GM19351 (cell line): Measurements from ENCODE around the gene PTPRJ.
A peak's percentile ranks its signal among the peaks of the same experiment; 100 is the strongest.
"Not testable (repeated sequence)": the region's sequence is repeated elsewhere in the genome, so short reads cannot be mapped to it uniquely, and the experiment has no call there.

ENCODE experiments used
- ATAC-seq: cut with Tn5 transposase; IDR thresholded peaks from one replicate; pipeline ENCODE4 v1.9.1; 2021; ENCODE audit warnings: mild to moderate bottlenecking, moderate library complexity; ENCODE audit not compliant: unreplicated experiment

The PTPRJ gene

DNA sequence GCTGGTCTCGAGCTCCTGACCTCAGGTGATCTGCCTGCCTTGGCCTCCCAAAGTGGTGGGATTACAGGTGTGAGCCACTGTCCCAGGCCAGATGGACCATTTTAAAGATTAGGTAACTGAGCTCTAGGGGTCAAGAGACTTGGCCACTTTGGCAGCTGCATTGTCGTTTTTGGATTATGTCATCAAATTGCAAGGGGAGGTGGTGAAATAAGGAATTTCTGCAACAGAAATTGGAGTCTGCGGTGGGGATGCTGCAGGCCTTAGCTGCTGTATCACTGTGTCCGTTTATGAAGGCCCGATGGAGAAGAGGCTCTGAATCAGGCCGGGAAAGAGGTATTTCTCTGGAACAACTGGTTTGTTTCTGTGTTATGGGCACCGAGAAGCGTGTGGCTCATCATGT lies 34.6 kb downstream of the PTPRJ start:
- ATAC-seq, result no peak

GRCh38 chr11:48017105-48017830 lies 36.9 kb downstream of the PTPRJ start:
- no peak for ATAC-seq

- ATAC-seq, result no peak
These were observed 37.6 kb downstream of the PTPRJ start for GRCh38 chr11:48017831-48018527.

DNA sequence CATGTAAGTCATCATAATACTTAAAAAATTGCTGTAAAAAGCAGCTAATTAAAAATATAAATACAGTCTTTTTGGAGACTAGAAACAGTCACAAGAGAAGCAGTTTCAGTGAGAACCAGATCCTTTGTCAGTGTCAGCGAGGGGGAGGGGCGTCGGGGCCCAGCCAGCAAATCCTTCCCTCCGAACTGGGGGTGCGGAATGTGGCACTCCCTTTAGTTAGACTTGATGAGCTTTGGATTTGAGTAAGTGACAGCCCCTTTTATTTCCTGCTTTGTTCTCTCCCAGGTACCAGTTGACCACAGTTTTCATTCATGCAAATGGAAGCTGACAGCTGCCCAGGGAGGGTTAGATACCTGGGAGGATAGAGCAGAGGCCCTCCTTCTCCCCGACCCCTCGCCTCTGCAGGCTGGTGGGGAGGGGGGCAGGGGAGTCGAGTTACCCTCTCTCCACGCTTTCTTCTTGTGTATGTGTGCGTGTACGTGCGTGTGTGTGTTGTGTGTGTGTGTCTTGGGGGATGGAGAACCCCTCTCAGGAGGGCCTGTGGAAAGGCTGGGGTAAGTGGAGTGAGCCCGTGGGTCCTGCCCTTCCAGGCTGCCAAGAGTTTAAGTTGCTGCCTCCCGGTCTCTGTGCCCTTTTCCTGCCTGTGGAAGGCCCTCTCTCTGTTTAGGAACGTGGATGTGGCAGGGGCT lies 38.3 kb downstream of the PTPRJ start:
- no peak for ATAC-seq

DNA sequence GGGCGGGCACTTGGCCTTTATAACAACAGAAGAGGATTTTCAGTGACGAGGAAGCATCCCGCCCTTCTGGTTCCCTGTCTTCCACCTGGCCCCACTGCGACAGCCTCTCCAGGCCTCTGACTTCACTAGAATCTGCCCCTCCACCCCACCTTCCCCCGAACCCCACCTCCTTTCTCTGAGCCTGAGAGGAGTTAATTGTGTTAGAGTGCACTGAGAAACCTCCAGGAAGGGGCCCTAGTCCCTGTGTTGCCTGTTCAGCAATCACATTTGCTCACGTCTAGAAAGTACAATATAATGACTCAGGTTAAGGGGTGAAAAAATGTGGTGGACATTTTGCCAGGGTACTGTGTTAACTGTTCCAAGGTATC lies 38.8 kb downstream of the PTPRJ start:
- no peak for ATAC-seq

DNA sequence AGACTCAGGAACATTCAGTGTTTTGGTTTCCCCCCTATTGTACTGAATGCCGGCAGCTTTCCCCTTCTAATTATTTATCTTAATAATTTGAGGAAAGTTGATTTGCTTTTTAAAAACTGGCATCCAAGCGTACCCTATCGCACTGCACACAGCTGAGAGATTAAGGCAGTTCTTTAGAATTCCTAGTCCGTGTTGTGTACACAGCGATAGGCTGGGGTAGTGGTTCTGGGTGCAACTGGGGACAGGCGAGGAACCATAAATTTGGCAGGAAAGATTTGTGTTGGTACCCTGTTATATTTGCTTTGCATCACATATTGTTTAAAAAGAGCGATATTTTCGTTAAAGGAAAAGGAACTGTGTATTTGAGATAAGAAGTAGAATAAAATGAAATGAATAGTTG lies 39.2 kb downstream of the PTPRJ start:
- no peak for ATAC-seq

GRCh38 chr11:48020092-48020755 lies 39.9 kb downstream of the PTPRJ start:
- ATAC-seq, result peak; percentile 86

- not testable (repeated sequence) for ATAC-seq
These were observed 41.0 kb downstream of the PTPRJ start for GRCh38 chr11:48021201-48021820.

DNA sequence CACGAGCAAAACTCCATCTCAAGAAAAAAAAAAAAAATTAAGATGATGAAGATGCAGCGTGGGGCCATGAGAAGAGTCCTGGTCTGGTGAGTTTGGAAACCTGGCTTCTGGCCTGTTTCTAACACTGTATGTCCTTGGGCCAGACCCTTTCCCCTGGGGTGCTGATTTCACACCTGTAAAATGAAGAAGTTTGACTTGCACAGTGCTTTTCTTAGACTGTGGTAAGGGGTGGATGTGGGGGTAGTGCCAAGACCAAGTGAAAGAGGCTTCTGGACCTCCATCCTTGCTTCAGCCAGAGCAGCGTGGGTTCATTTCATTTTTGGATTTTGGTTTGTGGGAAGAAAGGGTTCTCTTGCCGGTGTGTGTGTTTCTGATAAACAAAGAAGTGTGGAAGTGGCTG lies 42.1 kb downstream of the PTPRJ start:
- ATAC-seq, result no peak

DNA sequence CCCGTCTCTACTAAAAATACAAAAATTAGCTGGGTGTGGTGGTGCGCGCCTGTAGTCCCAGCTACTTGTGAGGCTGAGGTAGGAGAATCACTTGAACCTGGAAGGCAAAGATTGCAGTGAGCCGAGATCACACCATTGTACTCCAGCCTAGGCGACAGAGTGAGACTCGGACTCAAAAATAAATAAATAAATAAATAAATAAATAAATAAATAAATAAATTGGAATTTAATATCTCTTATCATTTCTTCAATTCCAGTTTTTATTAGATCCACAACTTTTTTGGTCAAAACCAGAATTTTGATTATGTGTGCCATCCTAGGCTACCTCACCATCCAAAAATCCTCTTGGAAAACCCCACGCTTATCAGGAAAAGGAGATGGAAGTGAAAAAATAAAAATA lies 43.2 kb downstream of the PTPRJ start:
- not testable (repeated sequence) for ATAC-seq

- ATAC-seq, result no peak
These were observed 44.3 kb downstream of the PTPRJ start for GRCh38 chr11:48024635-48025071.

GRCh38 chr11:48025293-48025983 lies 45.1 kb downstream of the PTPRJ start:
- no peak for ATAC-seq

GRCh38 chr11:48025984-48026340 lies 45.6 kb downstream of the PTPRJ start:
- no peak for ATAC-seq

GRCh38 chr11:48028914-48029680 lies 48.7 kb downstream of the PTPRJ start:
- no peak for ATAC-seq

- ATAC-seq, result no peak
These were observed 49.4 kb downstream of the PTPRJ start for GRCh38 chr11:48029681-48030290.

DNA sequence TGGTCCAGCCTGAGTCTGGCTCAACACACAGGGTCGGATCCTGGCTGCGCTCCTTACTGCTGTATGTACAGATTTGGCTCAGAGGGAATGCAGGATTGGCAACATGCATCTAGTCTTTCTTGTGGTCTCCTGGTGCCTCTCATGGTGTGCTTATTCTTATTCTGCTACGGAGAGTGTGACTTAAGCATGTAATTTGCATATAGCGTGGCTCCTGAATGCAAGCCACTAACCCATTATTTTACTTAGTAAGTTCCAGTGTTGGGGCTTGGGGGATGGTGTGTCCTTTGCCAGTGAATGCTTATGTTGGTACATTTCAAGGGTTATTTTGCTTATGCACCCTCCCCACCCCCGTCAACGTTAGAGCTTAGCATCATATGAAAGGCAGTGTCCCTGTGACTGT lies 51.2 kb downstream of the PTPRJ start:
- ATAC-seq, result peak; percentile 68

DNA sequence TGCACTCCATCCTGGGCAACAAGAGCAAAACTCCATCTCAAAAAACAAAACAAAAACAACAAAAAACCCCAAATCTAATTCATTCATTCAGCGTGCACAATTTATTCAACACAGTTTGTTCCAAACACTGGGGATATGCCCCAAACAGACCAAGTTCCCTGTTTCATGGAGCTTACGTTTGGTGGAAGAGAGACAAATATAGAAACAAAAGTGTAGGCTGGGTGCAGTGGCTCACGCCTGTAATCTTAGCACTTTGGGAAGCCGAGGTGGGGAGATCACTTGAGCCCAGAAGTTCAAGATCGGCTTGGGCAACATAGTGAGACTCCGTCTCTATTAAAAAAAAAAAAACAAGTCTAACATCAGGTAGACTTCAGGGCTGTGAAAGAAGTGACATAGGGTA lies 52.4 kb downstream of the PTPRJ start:
- ATAC-seq, result no peak

- ATAC-seq, result no peak
These were observed 53.6 kb downstream of the PTPRJ start for GRCh38 chr11:48033918-48034341.
